IMR-90 (cell line): Measurements from ENCODE around the gene PCDHGA7. TPM values are rescaled to one million over a fixed set of nuclear protein-coding genes. Genes with fewer than 3 reads are reported as not detected.
"Not testable (repeated sequence)": the region's sequence is repeated elsewhere in the genome, so short reads cannot be mapped to it uniquely, and the experiment has no call there.

Experiments used
- ATAC-seq: fragments of 200-7000 bp; cut with Tn5 transposase; 2 replicates; pipeline ENCODE4 v1.9.1; 2020; ENCODE audit warnings: low read depth, mild to moderate bottlenecking, moderate library complexity
- BruUV-seq: library from RNA; stranded (reverse); fragments of 400-500 nt; replicated peaks from 2 replicates; lab custom pipeline; 2021; lab: Mats Ljungman, UMichigan
- CTCF ChIA-PET: fragments of 300-600 bp; formaldehyde crosslinking; extraction: SDS; loops from one replicate; lab custom pipeline; 2021; ENCODE audit warnings: antibody characterized with exemption; lab: Yijun Ruan, JAX
- POLR2A ChIA-PET: fragments of 300-600 bp; sonication (Branson Sonifier 250); formaldehyde crosslinking; loops from one replicate; lab custom pipeline; 2022; ENCODE audit warnings: antibody characterized with exemption; ENCODE audit not compliant: unreplicated experiment; lab: Charles Lee
- DNase-seq: peaks from one replicate; pipeline ENCODE4 v3.0.0; 2013
- H2AFZ ChIP-seq: replicated peaks from 2 replicates; pipeline ENCODE3; 2013; ENCODE audit warnings: low read length, mild to moderate bottlenecking; ENCODE audit not compliant: poor library complexity
- H2AK5ac ChIP-seq: 2 replicates; pipeline ENCODE4 v1.6.1; 2013; ENCODE audit warnings: low read depth, low read length, inconsistent platforms
- H2AK9ac ChIP-seq: replicated peaks from 2 replicates; pipeline ENCODE3; 2013; ENCODE audit warnings: mild to moderate bottlenecking, low read depth, low read length, moderate library complexity; ENCODE audit not compliant: poor library complexity
- H2BK120ac ChIP-seq: 2 replicates; pipeline ENCODE4 v1.6.1; 2013; ENCODE audit warnings: low read depth, low read length, inconsistent platforms
- H2BK15ac ChIP-seq: 3 replicates; pipeline ENCODE4 v1.6.1; 2013; ENCODE audit warnings: low read depth, low read length, inconsistent platforms
- H2BK20ac ChIP-seq: 2 replicates; pipeline ENCODE4 v1.6.1; 2013; ENCODE audit warnings: low read depth, mild to moderate bottlenecking, inconsistent platforms, low read length, moderate library complexity
- H2BK5ac ChIP-seq: 2 replicates; pipeline ENCODE4 v1.6.1; 2013; ENCODE audit warnings: mild to moderate bottlenecking, low read depth, low read length, inconsistent platforms; ENCODE audit not compliant: poor library complexity, severe bottlenecking
- H3K14ac ChIP-seq: replicated peaks from 2 replicates; pipeline ENCODE4 v1.6.1; 2013; ENCODE audit warnings: low read depth, low read length, inconsistent platforms
- H3K18ac ChIP-seq: 2 replicates; pipeline ENCODE4 v1.6.1; 2013; ENCODE audit warnings: low read depth, low read length, control low read depth
- H3K23ac ChIP-seq: 2 replicates; pipeline ENCODE4 v1.6.1; 2013; ENCODE audit warnings: low read depth, low read length, inconsistent platforms
- H3K27ac ChIP-seq: 2 replicates; pipeline ENCODE4 v1.5.1; 2013; ENCODE audit warnings: mild to moderate bottlenecking, control low read depth, low read length; ENCODE audit not compliant: insufficient read depth
- H3K27me3 ChIP-seq: 2 replicates; pipeline ENCODE4 v1.6.1; 2013; ENCODE audit warnings: low read length; ENCODE audit not compliant: control insufficient read depth, insufficient read depth
- H3K36me3 ChIP-seq: 2 replicates; pipeline ENCODE4 v1.6.1; 2013; ENCODE audit warnings: low read length, mixed read lengths; ENCODE audit not compliant: control insufficient read depth, insufficient read depth
- H3K4ac ChIP-seq: 2 replicates; pipeline ENCODE4 v1.6.1; 2013; ENCODE audit warnings: low read depth, low read length, inconsistent platforms
- H3K4me1 ChIP-seq: 2 replicates; pipeline ENCODE4 v1.6.1; 2013; ENCODE audit warnings: low read length, mixed read lengths; ENCODE audit not compliant: control insufficient read depth, insufficient read depth
- H3K4me2 ChIP-seq: 2 replicates; pipeline ENCODE4 v1.6.1; 2013; ENCODE audit warnings: low read depth, mild to moderate bottlenecking, control low read depth, low read length, moderate library complexity
- H3K4me3 ChIP-seq: 2 replicates; pipeline ENCODE4 v1.5.1; 2013; ENCODE audit warnings: low read depth, mild to moderate bottlenecking, control low read depth, low read length, moderate library complexity; ENCODE audit not compliant: insufficient read depth
- H3K56ac ChIP-seq: 2 replicates; pipeline ENCODE4 v1.6.1; 2013; ENCODE audit warnings: low read length, inconsistent platforms; ENCODE audit not compliant: insufficient read depth; ENCODE audit errors: extremely low read depth
- H3K79me1 ChIP-seq, 2 experiments: 2 replicates each; pipeline ENCODE4 v1.6.1; 2013; ENCODE audit warnings: low read length in 2 of 2, inconsistent platforms in 1 of 2, low read depth in 1 of 2
- H3K9ac ChIP-seq: 2 replicates; pipeline ENCODE4 v1.6.1; 2013; ENCODE audit warnings: low read depth, low read length, control low read depth
- H3K9me1 ChIP-seq: 2 replicates; pipeline ENCODE4 v1.6.1; 2013; ENCODE audit warnings: low read length, inconsistent platforms; ENCODE audit not compliant: insufficient read depth
- H3K9me3 ChIP-seq: 2 replicates; pipeline ENCODE4 v1.6.1; 2013; ENCODE audit warnings: low read length; ENCODE audit not compliant: control insufficient read depth, insufficient read depth
- H4K20me1 ChIP-seq: 2 replicates; pipeline ENCODE4 v1.6.1; 2013; ENCODE audit warnings: low read length, inconsistent platforms; ENCODE audit not compliant: insufficient read depth
- H4K5ac ChIP-seq: 2 replicates; pipeline ENCODE4 v1.6.1; 2013; ENCODE audit warnings: mild to moderate bottlenecking, low read depth, low read length, control low read depth
- H4K8ac ChIP-seq, 2 experiments: 2 replicates each; pipeline ENCODE4 v1.6.1; 2013; ENCODE audit warnings: low read depth in 2 of 2, low read length in 2 of 2, control low read depth in 1 of 2, inconsistent platforms in 1 of 2
- H4K91ac ChIP-seq: 2 replicates; pipeline ENCODE4 v1.6.1; 2013; ENCODE audit warnings: low read depth, low read length, inconsistent platforms; ENCODE audit not compliant: insufficient read depth
- BHLHE40 ChIP-seq: fragments of 150-350 bp; IDR thresholded peaks from 2 replicates; pipeline ENCODE4 v1.6.1; 2016; ENCODE audit warnings: mild to moderate bottlenecking, low read depth, low read length
- CTCF ChIP-seq: conservative IDR thresholded peaks from 2 replicates; pipeline ENCODE4 v1.5.1; 2012; ENCODE audit warnings: mild to moderate bottlenecking, low read depth, low read length, improper control_type of control experiment
- RAD21 ChIP-seq: IDR thresholded peaks from 2 replicates; pipeline ENCODE4 v1.6.1; 2012; ENCODE audit warnings: low read length, improper control_type of control experiment
- SMC3 ChIP-seq: fragments of 150-350 bp; IDR thresholded peaks from 2 replicates; pipeline ENCODE4 v1.6.1; 2016; ENCODE audit warnings: low read depth, mild to moderate bottlenecking, antibody characterized with exemption, low read length, moderate library complexity
- WGBS, 2 experiments: methylation state at CpG; one replicate each; pipeline versions ENCODE4 v1.1.5 to v1.1.7; 2013; ENCODE audit warnings: missing lambda C conversion rate in 2 of 2; ENCODE audit not compliant: insufficient read length in 1 of 2; ENCODE audit errors: extremely low coverage in 2 of 2; 5-methylcytosine and 5-hydroxymethylcytosine counted together
- dilution Hi-C: fragments of 300-500 bp; cut with HindIII; formaldehyde crosslinking; loops from one replicate; pipeline ENCODE4 v1.14.3; 2018; ENCODE audit warnings: low sequenced_read_pairs; ENCODE audit not compliant: unreplicated experiment
- in situ Hi-C: fragments of 300-500 bp; cut with MboI; formaldehyde crosslinking; loops from 3 replicates; pipeline ENCODE4 v1.14.3; 2019; ENCODE audit warnings: low sequenced_read_pairs, inconsistent platforms, mixed read lengths
- intact Hi-C: fragments of 100-400 bp; cut with micrococcal nuclease; formaldehyde crosslinking; loops from 2 replicates; pipeline ENCODE4 v1.10.0; 2022
- polyA plus RNA-seq, 3 experiments: library from polyadenylated mRNA; depleted of rRNA; stranded (reverse); fragments of >200 nt; gene quantifications; 2 replicates each; pipeline ENCODE4 v1.2.3, GENCODE V29; 2012; ENCODE audit warnings: low replicate concordance in 1 of 3
- total RNA-seq: library from RNA; depleted of rRNA; stranded (reverse); fragments of >200 nt; gene quantifications from 2 replicates; pipeline ENCODE4 v1.2.3, GENCODE V29; 2012

The PCDHGA7 gene
- total and polyA plus RNA-seq, 2 of the 4 experiments (the other 2 are of a cell fraction) = 3.2 to 3.4 TPM

- no peak for TF ChIP-seq BHLHE40
These were observed 2.1 kb downstream of the PCDHGA7 start (continued) for GRCh38 chr5:141384471-141385267.

- CTCF ChIA-PET, H4K5ac ChIP-seq, H2AFZ ChIP-seq, H2AK5ac ChIP-seq, H3K9me1 ChIP-seq, H2BK5ac ChIP-seq, intact Hi-C loops, dilution Hi-C loops, H3K4ac ChIP-seq, H4K91ac ChIP-seq, H3K4me1 ChIP-seq, H3K27me3 ChIP-seq, H4K20me1 ChIP-seq, POLR2A ChIA-PET, in situ Hi-C loops, H2BK120ac ChIP-seq, H2BK20ac ChIP-seq, H3K23ac ChIP-seq, BruUV-seq, H2AK9ac ChIP-seq, H2BK15ac ChIP-seq, H3K18ac ChIP-seq, H3K14ac ChIP-seq: not testable (repeated sequence)
- ATAC-seq (peak; percentile 67), DNase-seq (peak; percentile 47)
- Histone ChIP-seq H3K9me3 (peaks cover 48% of the 10 kb centered on the region), H3K9ac (peak within 1 kb of the TSS; percentile 68), H3K27ac (peak within 1 kb of the TSS; percentile 36; the same call in 1 of the 2 replicates), H3K36me3 (peaks cover 11% of the 10 kb centered on the region), H3K4me2 (peak within 1 kb of the TSS; percentile 71; the same call in 1 of the 2 replicates), H3K56ac (peak within 1 kb of the TSS; percentile 43; the same call in 1 of the 2 replicates), H3K79me1 (peaks cover 7 to 11% of the 10 kb centered on the region in 2 experiments; a peak in 3 of 4 replicates), H4K8ac (peak within 1 kb of the TSS in 1 of 2 experiments; percentile 40; a peak in 2 of 4 replicates), H3K4me3 (peak within 1 kb of the TSS; percentile 61)
- WGBS, 2 experiments = 0% methylated on average over 2 of the region's 40 CpGs; no CpG with 5 or more reads in 1 of the 2 experiments
- TF ChIP-seq CTCF = peak; percentile 49
- TF ChIP-seq RAD21 = peak; percentile 44
- TF ChIP-seq SMC3 = peak; percentile 7; the same call in 1 of the 2 replicates
These were observed 5.2 kb downstream of the PCDHGA7 start, which contains the start of gene PCDHGB4 for GRCh38 chr5:141387557-141388311. PCDHGB4 (plus strand) TSS chr5:141387698; CDS start chr5:141387885, 187 bp downstream.
